HCT116 (cell line): ENCODE results near the gene PROSER2. TPM values are rescaled to one million over a fixed set of nuclear protein-coding genes. Genes with fewer than 3 reads are reported as not detected.

Source experiments
- ATAC-seq: fragments of 200-7000 bp; cut with Tn5 transposase; 2 replicates; pipeline ENCODE4 v1.9.1; 2020; ENCODE audit warnings: mild to moderate bottlenecking, moderate library complexity
- BruUV-seq: library from RNA; stranded (reverse); fragments of 400-500 nt; replicated peaks from 2 replicates; lab custom pipeline; 2021; lab: Mats Ljungman, UMichigan
- CTCF ChIA-PET: fragments of 300-600 bp; sonication (Branson Sonifier 250); formaldehyde crosslinking; loops from one replicate; lab custom pipeline; 2021; ENCODE audit warnings: antibody characterized with exemption; lab: Charles Lee
- POLR2A ChIA-PET: fragments of 300-600, 350-600 bp; sonication (Branson Sonifier 250); formaldehyde crosslinking; loops from one replicate; lab custom pipeline; 2021; ENCODE audit warnings: antibody characterized with exemption; lab: Charles Lee
- RAD21 ChIA-PET, 2 experiments: fragments of 300-600 bp; sonication (Branson Sonifier 250); formaldehyde crosslinking; loops; one replicate each; lab custom pipeline; 2023; ENCODE audit warnings: low total read pairs in 2 of 2; ENCODE audit not compliant: uncharacterized antibody in 2 of 2, unreplicated experiment in 2 of 2, low non-redundant PET in 1 of 2; lab: Charles Lee
- DNase-seq: peaks from one replicate; pipeline ENCODE4 v3.0.0-alpha.2; 2010; ENCODE audit warnings: low read depth, low spot score
- H2AFZ ChIP-seq: fragments of 200-600 bp; shearing (Covaris generic), sonication (generic); 2 replicates; pipeline ENCODE4 v1.6.1; 2017; ENCODE audit warnings: low read depth, mixed run types, mixed read lengths, antibody characterized with exemption, low read length; ENCODE audit not compliant: poor library complexity, severe bottlenecking
- H3K27ac ChIP-seq: 2 replicates; pipeline ENCODE4 v1.5.1; 2012; ENCODE audit warnings: low read depth, low read length
- H3K27me3 ChIP-seq: fragments of 200-600 bp; sonication (generic); 2 replicates; pipeline ENCODE4 v1.6.1; 2016; ENCODE audit warnings: mixed run types, low read length, mixed read lengths; ENCODE audit not compliant: insufficient read depth
- H3K36me3 ChIP-seq, 2 experiments: fragments of 200-500 bp in 1 of 2; fragments of 200-600 bp in 1 of 2; sonication (Bioruptor generic) in 1 of 2; sonication (generic) in 1 of 2; 2 replicates each; pipeline versions ENCODE4 v1.5.1 to v1.6.1; 2014 to 2016; ENCODE audit warnings: low read length in 2 of 2, inconsistent platforms in 1 of 2, mixed read lengths in 1 of 2, mixed run types in 1 of 2; ENCODE audit not compliant: insufficient read depth in 2 of 2, control insufficient read depth in 1 of 2
- H3K4me1 ChIP-seq, 2 experiments: fragments of 200-600 bp in 1 of 2; sonication (generic) in 1 of 2; 2 replicates each; pipeline versions ENCODE4 v1.5.1 to v1.6.1; 2012 to 2017; ENCODE audit warnings: low read length in 2 of 2, inconsistent platforms in 1 of 2, mild to moderate bottlenecking in 1 of 2, mixed read lengths in 1 of 2, mixed run types in 1 of 2, moderate library complexity in 1 of 2; ENCODE audit not compliant: insufficient read depth in 2 of 2, control insufficient read depth in 1 of 2
- H3K4me2 ChIP-seq: fragments of 200-600 bp; sonication (generic); 2 replicates; pipeline ENCODE4 v1.6.1; 2017; ENCODE audit warnings: mixed run types, low read length, mixed read lengths
- H3K4me3 ChIP-seq, 2 experiments: fragments of 200-600 bp in 1 of 2; sonication (generic) in 1 of 2; replicated peaks in 1 of 2; 2 replicates each; pipeline ENCODE4 v1.5.1; 2011 to 2016; ENCODE audit warnings: low read length in 2 of 2, control low read depth in 1 of 2, low read depth in 1 of 2, mild to moderate bottlenecking in 1 of 2, mixed read lengths in 1 of 2, mixed run types in 1 of 2
- H3K79me2 ChIP-seq: fragments of 200-600 bp; sonication (generic); 2 replicates; pipeline ENCODE4 v1.6.1; 2017; ENCODE audit warnings: mild to moderate bottlenecking, mixed run types, low read length, moderate library complexity, mixed read lengths; ENCODE audit not compliant: insufficient read depth
- H3K9ac ChIP-seq: fragments of 200-600 bp; sonication (generic); 2 replicates; pipeline ENCODE4 v1.6.1; 2016; ENCODE audit warnings: low read length, mixed read lengths
- H3K9me2 ChIP-seq: fragments of 200-600 bp; sonication (generic), shearing (Covaris generic); 2 replicates; pipeline ENCODE4 v1.6.1; 2017; ENCODE audit warnings: mixed run types, mild to moderate bottlenecking, moderate library complexity; ENCODE audit not compliant: insufficient read depth
- H3K9me3 ChIP-seq, 2 experiments: fragments of 200-500 bp in 1 of 2; fragments of 200-600 bp in 1 of 2; sonication (Bioruptor generic) in 1 of 2; sonication (generic) in 1 of 2; 2 replicates each; pipeline ENCODE4 v1.6.1; 2014 to 2017; ENCODE audit warnings: low read length in 2 of 2, mixed read lengths in 2 of 2, inconsistent platforms in 1 of 2, low read depth in 1 of 2, mild to moderate bottlenecking in 1 of 2, mixed run types in 1 of 2, moderate library complexity in 1 of 2; ENCODE audit not compliant: control insufficient read depth in 1 of 2, insufficient read depth in 1 of 2
- H4K20me1 ChIP-seq: fragments of 200-600 bp; sonication (generic), shearing (Covaris generic); 2 replicates; pipeline ENCODE4 v1.6.1; 2017; ENCODE audit warnings: mixed run types, mild to moderate bottlenecking, moderate library complexity; ENCODE audit not compliant: insufficient read depth
- CBX3 ChIP-seq: IDR thresholded peaks from 2 replicates; pipeline ENCODE4 v1.6.1; 2012; ENCODE audit warnings: low read depth
- CEBPB ChIP-seq: IDR thresholded peaks from 2 replicates; pipeline ENCODE4 v1.6.1; 2012; ENCODE audit warnings: low read depth
- EZH2 ChIP-seq: fragments of 200-600 bp; sonication (generic); IDR thresholded peaks from 2 replicates; pipeline ENCODE4 v1.6.1; 2017; ENCODE audit warnings: antibody characterized with exemption, mixed run types
- EZH2phosphoT487 ChIP-seq: fragments of 200-600 bp; IDR thresholded peaks from 2 replicates; pipeline ENCODE4 v1.6.1; 2018; ENCODE audit warnings: antibody characterized with exemption, borderline replicate concordance
- FOSL1 ChIP-seq: IDR thresholded peaks from 2 replicates; pipeline ENCODE4 v1.6.1; 2012; ENCODE audit warnings: low read depth
- POLR2AphosphoS5 ChIP-seq: IDR thresholded peaks from 2 replicates; pipeline ENCODE4 v1.6.1; 2011; ENCODE audit warnings: mild to moderate bottlenecking, low read depth, low read length, moderate library complexity
- RAD21 ChIP-seq: IDR thresholded peaks from 2 replicates; pipeline ENCODE4 v1.6.1; 2012; ENCODE audit warnings: low read depth, mild to moderate bottlenecking
- SIN3A ChIP-seq: IDR thresholded peaks from 2 replicates; pipeline ENCODE4 v1.6.1; 2012; ENCODE audit warnings: low read depth
- SRF ChIP-seq: IDR thresholded peaks from 2 replicates; pipeline ENCODE4 v1.6.1; 2012; ENCODE audit warnings: low read depth
- YY1 ChIP-seq: IDR thresholded peaks from 2 replicates; pipeline ENCODE4 v1.6.1; 2011; ENCODE audit warnings: low read length, low read depth, moderate library complexity, mild to moderate bottlenecking; ENCODE audit not compliant: insufficient replicate concordance; ENCODE audit errors: extremely low read depth
- ZFX ChIP-seq: fragments of 450-650 bp; IDR thresholded peaks from 2 replicates; pipeline ENCODE4 v1.6.1; 2017
- ZNF274 ChIP-seq: fragments of 200-500 bp; sonication (Bioruptor generic); IDR thresholded peaks from 2 replicates; pipeline ENCODE4 v1.6.1; 2014; ENCODE audit warnings: mild to moderate bottlenecking, low read depth, low read length, inconsistent platforms
- intact Hi-C: fragments of 100-400 bp; cut with micrococcal nuclease; formaldehyde crosslinking; loops from 2 replicates; pipeline ENCODE4 v1.10.0; 2022
- total RNA-seq: library from RNA; stranded (reverse); gene quantifications from one replicate; pipeline ENCODE4 v1.2.1, GENCODE V29; 2021; ENCODE audit not compliant: unreplicated experiment
- TF ChIP-seq, protein P1 (sequence below): IDR thresholded peaks from 2 replicates; pipeline ENCODE4 v1.6.1; 2012; ENCODE audit warnings: low read depth
- TF ChIP-seq, protein P2 (sequence below): IDR thresholded peaks from 2 replicates; pipeline ENCODE4 v1.6.1; 2012
- TF ChIP-seq, protein P3 (sequence below): IDR thresholded peaks from 2 replicates; pipeline ENCODE4 v1.6.1; 2012
- TF ChIP-seq, protein P4 (sequence below), 3 experiments: fragments of 200-600 bp in 1 of 3; sonication (generic) in 1 of 3; IDR thresholded peaks in 2 of 3; conservative IDR thresholded peaks in 1 of 3; 2 replicates each; pipeline ENCODE4 v1.5.1; 2012 to 2017; ENCODE audit warnings: low read depth in 2 of 3, low read length in 2 of 3, antibody characterized with exemption in 1 of 3, borderline replicate concordance in 1 of 3, control low read depth in 1 of 3, mild to moderate bottlenecking in 1 of 3, mixed read lengths in 1 of 3, mixed run types in 1 of 3, moderate library complexity in 1 of 3; ENCODE audit not compliant: insufficient read depth in 1 of 3

Gene PROSER2
- total RNA-seq, 1 experiment from 2014 or later, result 46.2 TPM

DNA sequence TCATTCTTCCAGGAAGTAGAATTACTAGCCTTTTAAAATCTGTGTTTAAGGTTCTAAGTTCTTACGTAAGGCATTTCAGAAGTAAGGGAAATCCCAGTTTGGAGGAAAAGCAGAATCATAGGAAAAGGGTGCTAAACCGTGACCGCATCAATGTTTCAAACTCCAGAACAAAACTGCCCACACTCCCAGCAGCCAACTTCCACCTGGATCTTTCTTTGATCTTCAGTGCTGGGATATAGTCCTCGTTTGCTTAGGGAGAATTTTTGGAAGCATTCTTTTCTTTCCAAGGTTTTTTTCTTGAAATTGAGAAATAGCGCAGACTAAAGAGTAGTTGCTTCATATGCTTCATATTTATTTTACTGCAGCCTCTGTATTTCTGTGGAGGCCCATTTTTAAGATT lies 8.9 kb downstream of the PROSER2 start (continued):
- TF ChIP-seq, protein P1, sequence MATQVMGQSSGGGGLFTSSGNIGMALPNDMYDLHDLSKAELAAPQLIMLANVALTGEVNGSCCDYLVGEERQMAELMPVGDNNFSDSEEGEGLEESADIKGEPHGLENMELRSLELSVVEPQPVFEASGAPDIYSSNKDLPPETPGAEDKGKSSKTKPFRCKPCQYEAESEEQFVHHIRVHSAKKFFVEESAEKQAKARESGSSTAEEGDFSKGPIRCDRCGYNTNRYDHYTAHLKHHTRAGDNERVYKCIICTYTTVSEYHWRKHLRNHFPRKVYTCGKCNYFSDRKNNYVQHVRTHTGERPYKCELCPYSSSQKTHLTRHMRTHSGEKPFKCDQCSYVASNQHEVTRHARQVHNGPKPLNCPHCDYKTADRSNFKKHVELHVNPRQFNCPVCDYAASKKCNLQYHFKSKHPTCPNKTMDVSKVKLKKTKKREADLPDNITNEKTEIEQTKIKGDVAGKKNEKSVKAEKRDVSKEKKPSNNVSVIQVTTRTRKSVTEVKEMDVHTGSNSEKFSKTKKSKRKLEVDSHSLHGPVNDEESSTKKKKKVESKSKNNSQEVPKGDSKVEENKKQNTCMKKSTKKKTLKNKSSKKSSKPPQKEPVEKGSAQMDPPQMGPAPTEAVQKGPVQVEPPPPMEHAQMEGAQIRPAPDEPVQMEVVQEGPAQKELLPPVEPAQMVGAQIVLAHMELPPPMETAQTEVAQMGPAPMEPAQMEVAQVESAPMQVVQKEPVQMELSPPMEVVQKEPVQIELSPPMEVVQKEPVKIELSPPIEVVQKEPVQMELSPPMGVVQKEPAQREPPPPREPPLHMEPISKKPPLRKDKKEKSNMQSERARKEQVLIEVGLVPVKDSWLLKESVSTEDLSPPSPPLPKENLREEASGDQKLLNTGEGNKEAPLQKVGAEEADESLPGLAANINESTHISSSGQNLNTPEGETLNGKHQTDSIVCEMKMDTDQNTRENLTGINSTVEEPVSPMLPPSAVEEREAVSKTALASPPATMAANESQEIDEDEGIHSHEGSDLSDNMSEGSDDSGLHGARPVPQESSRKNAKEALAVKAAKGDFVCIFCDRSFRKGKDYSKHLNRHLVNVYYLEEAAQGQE, result no peak
- TF ChIP-seq YY1 (no peak), SRF (no peak), SIN3A (no peak), POLR2AphosphoS5 (no peak), CBX3 (no peak), FOSL1 (no peak), CEBPB (no peak)

DNA sequence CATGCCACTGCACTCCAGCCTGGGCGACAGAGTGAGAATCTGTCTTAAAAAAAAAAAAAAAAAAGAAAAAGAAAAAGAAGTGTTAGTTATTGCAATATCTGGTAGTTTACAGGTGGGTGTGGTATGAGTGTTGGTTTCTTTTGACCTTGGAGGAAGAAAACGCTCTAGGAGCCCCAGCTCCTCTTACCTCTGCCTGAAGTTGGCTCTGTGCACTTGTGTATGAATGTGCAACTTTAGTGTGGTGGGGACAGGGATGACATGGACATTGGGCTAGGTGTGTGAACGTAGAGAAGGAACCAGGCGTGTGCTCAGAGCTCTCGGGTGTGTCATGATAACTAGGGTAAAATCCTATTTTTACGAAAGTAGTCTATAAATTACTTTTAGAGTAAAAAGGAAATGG lies 11.9 kb downstream of the PROSER2 start:
- RAD21 ChIA-PET, result no interaction called here
- Histone ChIP-seq H2AFZ (no peak overlapping the region), H3K9me3 (no peaks in the 10 kb centered on the region), H3K79me2 (peaks cover 100% of the 10 kb centered on the region), H3K4me2 (no peak overlapping the region), H3K4me1 (peaks cover 0 to 23% of the 10 kb centered on the region in 2 experiments; a peak in 2 of 4 replicates), H3K27me3 (no peaks in the 10 kb centered on the region), H3K9ac (no peak overlapping the region), H3K36me3 (peaks cover 0 to 8% of the 10 kb centered on the region in 2 experiments; a peak in 2 of 4 replicates), H3K27ac (no peak overlapping the region), H3K9me2 (no peaks in the 10 kb centered on the region), H4K20me1 (peaks cover 19% of the 10 kb centered on the region; the same call in 1 of the 2 replicates), H3K4me3 (no peak overlapping the region)
- BruUV-seq, result no TSS peak
- POLR2A ChIA-PET, result no interaction called here
- CTCF ChIA-PET, result no interaction called here
- DNase-seq (no peak), ATAC-seq (no peak)
- intact Hi-C loops, result no loop called here
- TF ChIP-seq POLR2AphosphoS5, result no peak
- TF ChIP-seq YY1, result no peak
- TF ChIP-seq RAD21, result no peak
- TF ChIP-seq, protein P2, sequence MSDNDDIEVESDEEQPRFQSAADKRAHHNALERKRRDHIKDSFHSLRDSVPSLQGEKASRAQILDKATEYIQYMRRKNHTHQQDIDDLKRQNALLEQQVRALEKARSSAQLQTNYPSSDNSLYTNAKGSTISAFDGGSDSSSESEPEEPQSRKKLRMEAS, result no peak
- no peak for TF ChIP-seq SRF
- TF ChIP-seq, protein P3, sequence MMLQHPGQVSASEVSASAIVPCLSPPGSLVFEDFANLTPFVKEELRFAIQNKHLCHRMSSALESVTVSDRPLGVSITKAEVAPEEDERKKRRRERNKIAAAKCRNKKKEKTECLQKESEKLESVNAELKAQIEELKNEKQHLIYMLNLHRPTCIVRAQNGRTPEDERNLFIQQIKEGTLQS, result no peak
- TF ChIP-seq FOSL1, result no peak
- TF ChIP-seq ZFX, result no peak
- TF ChIP-seq ZNF274, result no peak
- TF ChIP-seq, protein P4, sequence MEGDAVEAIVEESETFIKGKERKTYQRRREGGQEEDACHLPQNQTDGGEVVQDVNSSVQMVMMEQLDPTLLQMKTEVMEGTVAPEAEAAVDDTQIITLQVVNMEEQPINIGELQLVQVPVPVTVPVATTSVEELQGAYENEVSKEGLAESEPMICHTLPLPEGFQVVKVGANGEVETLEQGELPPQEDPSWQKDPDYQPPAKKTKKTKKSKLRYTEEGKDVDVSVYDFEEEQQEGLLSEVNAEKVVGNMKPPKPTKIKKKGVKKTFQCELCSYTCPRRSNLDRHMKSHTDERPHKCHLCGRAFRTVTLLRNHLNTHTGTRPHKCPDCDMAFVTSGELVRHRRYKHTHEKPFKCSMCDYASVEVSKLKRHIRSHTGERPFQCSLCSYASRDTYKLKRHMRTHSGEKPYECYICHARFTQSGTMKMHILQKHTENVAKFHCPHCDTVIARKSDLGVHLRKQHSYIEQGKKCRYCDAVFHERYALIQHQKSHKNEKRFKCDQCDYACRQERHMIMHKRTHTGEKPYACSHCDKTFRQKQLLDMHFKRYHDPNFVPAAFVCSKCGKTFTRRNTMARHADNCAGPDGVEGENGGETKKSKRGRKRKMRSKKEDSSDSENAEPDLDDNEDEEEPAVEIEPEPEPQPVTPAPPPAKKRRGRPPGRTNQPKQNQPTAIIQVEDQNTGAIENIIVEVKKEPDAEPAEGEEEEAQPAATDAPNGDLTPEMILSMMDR (IDR thresholded peaks at IDR 0.05 in 2 of 3, conservative IDR thresholded peaks at IDR 0.05 in 1 of 3; ENCODE audit: borderline replicate concordance in 1 of 3, insufficient read depth in 1 of 3, low read depth in 2 of 3, low read length in 2 of 3), result no peak
- TF ChIP-seq, protein P1, result no peak
- TF ChIP-seq EZH2phosphoT487, result no peak
- no peak for TF ChIP-seq EZH2
